Skeletal muscle tissue (tissue), 4 donors: Measurements from ENCODE around the gene PTH1R. TPM values are rescaled to one million over a fixed set of nuclear protein-coding genes. Genes with fewer than 3 reads are reported as not detected.

Experiments used
- H3K27ac ChIP-seq: one replicate; pipeline ENCODE4 v1.7.0; 2013; ENCODE audit warnings: mild to moderate bottlenecking, low read depth, low read length, inconsistent platforms
- H3K27me3 ChIP-seq, 3 donors: one replicate each; pipeline ENCODE4 v1.7.0; 2013; ENCODE audit warnings: low read length in 3 of 3; ENCODE audit not compliant: control insufficient read depth in 3 of 3, insufficient read depth in 3 of 3
- H3K36me3 ChIP-seq, 3 donors: one replicate each; pipeline ENCODE4 v1.7.0; 2013; ENCODE audit warnings: low read length in 3 of 3; ENCODE audit not compliant: control insufficient read depth in 3 of 3, insufficient read depth in 3 of 3
- H3K4me1 ChIP-seq, 3 donors: one replicate each; pipeline ENCODE4 v1.7.0; 2013; ENCODE audit warnings: low read length in 3 of 3, mild to moderate bottlenecking in 3 of 3; ENCODE audit not compliant: control insufficient read depth in 3 of 3, insufficient read depth in 3 of 3
- H3K4me3 ChIP-seq, 3 donors: one replicate each; pipeline ENCODE4 v1.7.0; 2013; ENCODE audit warnings: low read length in 3 of 3
- H3K9ac ChIP-seq, 3 donors: one replicate each; pipeline ENCODE4 v1.7.0; 2013; ENCODE audit warnings: low read length in 3 of 3, mild to moderate bottlenecking in 3 of 3, moderate library complexity in 2 of 3, low read depth in 1 of 3
- H3K9me3 ChIP-seq, 3 donors: one replicate each; pipeline ENCODE4 v1.7.0; 2013; ENCODE audit warnings: low read length in 3 of 3; ENCODE audit not compliant: control insufficient read depth in 3 of 3
- total RNA-seq: library from RNA; depleted of rRNA; stranded (reverse); fragments of >200 nt; gene quantifications from one replicate; pipeline ENCODE4 v1.2.3, GENCODE V29; 2014
- donor health status: Osteomylitis.

The PTH1R gene
- total RNA-seq, 1 donor from 2014 or later, result 9.4 TPM

- peak overlapping the region; percentile 44 for H3K27ac ChIP-seq
- H3K4me3 ChIP-seq, result no peak overlapping the region
- no peaks in the 10 kb centered on the region for H3K9me3 ChIP-seq
- H3K36me3 ChIP-seq, result no peaks in the 10 kb centered on the region
- H3K4me1 ChIP-seq, result peaks cover 37 to 77% (median 74%) of the 10 kb centered on the region in 3 donors
- peak overlapping the region in 1 of 3 donors; percentile 74 for H3K9ac ChIP-seq
- no peaks in the 10 kb centered on the region for H3K27me3 ChIP-seq
These were observed 8.6 kb upstream of the PTH1R start for GRCh38 chr3:46868948-46869347.

GRCh38 chr3:46869440-46869839 is 8.1 kb upstream of the PTH1R start:
- Histone ChIP-seq H3K27me3 (no peaks in the 10 kb centered on the region), H3K9me3 (no peaks in the 10 kb centered on the region), H3K27ac (no peak overlapping the region), H3K4me3 (no peak overlapping the region), H3K4me1 (peaks cover 41 to 77% (median 76%) of the 10 kb centered on the region in 3 donors), H3K9ac (no peak overlapping the region), H3K36me3 (no peaks in the 10 kb centered on the region)

GRCh38 chr3:46870651-46871050 is 6.9 kb upstream of the PTH1R start:
- Histone ChIP-seq H3K9me3 (no peaks in the 10 kb centered on the region), H3K9ac (no peak overlapping the region), H3K36me3 (no peaks in the 10 kb centered on the region), H3K27me3 (no peaks in the 10 kb centered on the region), H3K4me1 (peaks cover 41 to 78% (median 67%) of the 10 kb centered on the region in 3 donors), H3K27ac (no peak overlapping the region), H3K4me3 (no peak overlapping the region)

GRCh38 chr3:46871222-46871621 is 6.3 kb upstream of the PTH1R start:
- no peaks in the 10 kb centered on the region for H3K9me3 ChIP-seq
- no peak overlapping the region for H3K9ac ChIP-seq
- no peaks in the 10 kb centered on the region for H3K27me3 ChIP-seq
- no peaks in the 10 kb centered on the region for H3K36me3 ChIP-seq
- no peak overlapping the region for H3K27ac ChIP-seq
- no peak overlapping the region for H3K4me3 ChIP-seq
- peaks cover 41 to 78% (median 65%) of the 10 kb centered on the region in 3 donors for H3K4me1 ChIP-seq

GRCh38 chr3:46873521-46873920 is 4.0 kb upstream of the PTH1R start:
- Histone ChIP-seq H3K27me3 (no peaks in the 10 kb centered on the region), H3K4me3 (no peak overlapping the region), H3K4me1 (peaks cover 20 to 57% (median 44%) of the 10 kb centered on the region in 3 donors), H3K36me3 (no peaks in the 10 kb centered on the region), H3K9ac (peak overlapping the region in 1 of 3 donors; percentile 40), H3K27ac (no peak overlapping the region), H3K9me3 (no peaks in the 10 kb centered on the region)

- Histone ChIP-seq H3K4me3 (no peak overlapping the region), H3K36me3 (no peaks in the 10 kb centered on the region), H3K4me1 (peaks cover 21 to 49% (median 36%) of the 10 kb centered on the region in 3 donors), H3K9me3 (no peaks in the 10 kb centered on the region), H3K27ac (no peak overlapping the region), H3K9ac (no peak overlapping the region), H3K27me3 (no peaks in the 10 kb centered on the region)
These were observed 3.1 kb upstream of the PTH1R start for GRCh38 chr3:46874430-46874829.

GRCh38 chr3:46875560-46875959 is 2.0 kb upstream of the PTH1R start:
- Histone ChIP-seq H3K9ac (no peak overlapping the region), H3K4me1 (peaks cover 19 to 42% (median 30%) of the 10 kb centered on the region in 3 donors), H3K27me3 (peaks cover 0 to 7% (median under 1%) of the 10 kb centered on the region in 3 donors), H3K9me3 (no peaks in the 10 kb centered on the region), H3K27ac (no peak overlapping the region), H3K4me3 (no peak overlapping the region), H3K36me3 (no peaks in the 10 kb centered on the region)

- no peaks in the 10 kb centered on the region for H3K36me3 ChIP-seq
- no peak overlapping the region for H3K4me3 ChIP-seq
- peaks cover 16 to 31% (median 21%) of the 10 kb centered on the region in 3 donors for H3K4me1 ChIP-seq
- H3K9me3 ChIP-seq, result no peaks in the 10 kb centered on the region
- no peak overlapping the region for H3K9ac ChIP-seq
- H3K27ac ChIP-seq, result no peak overlapping the region
- peaks cover 9 to 16% (median 10%) of the 10 kb centered on the region in 3 donors for H3K27me3 ChIP-seq
These were observed 914 bp upstream of the PTH1R start for GRCh38 chr3:46876313-46877300.

GRCh38 chr3:46878781-46879436 is 1.4 kb downstream of the PTH1R start:
- Histone ChIP-seq H3K9me3 (no peaks in the 10 kb centered on the region), H3K4me3 (no peak overlapping the region), H3K27me3 (peaks cover 21 to 26% (median 23%) of the 10 kb centered on the region in 3 donors), H3K27ac (no peak overlapping the region), H3K36me3 (no peaks in the 10 kb centered on the region), H3K4me1 (peaks cover 8 to 18% (median 14%) of the 10 kb centered on the region in 3 donors), H3K9ac (no peak overlapping the region)
